OCI-LY1 (cell line): Measurements from ENCODE around the gene PRKAR2B.

Source experiments
- EZH2 ChIP-seq: fragments of 200-600 bp; sonication (generic), shearing (Covaris generic); IDR thresholded peaks from 2 replicates; pipeline ENCODE4 v1.8.0; 2017; ENCODE audit warnings: borderline replicate concordance, mixed run types, mild to moderate bottlenecking, antibody characterized with exemption, low read length, moderate library complexity, mixed read lengths
- TF ChIP-seq, protein P1 (sequence below): fragments of 200-600 bp; sonication (generic), shearing (Covaris generic); IDR thresholded peaks from 2 replicates; pipeline ENCODE4 v1.5.1; 2017; ENCODE audit warnings: mild to moderate bottlenecking, antibody characterized with exemption, low read length, moderate library complexity, mixed read lengths

DNA sequence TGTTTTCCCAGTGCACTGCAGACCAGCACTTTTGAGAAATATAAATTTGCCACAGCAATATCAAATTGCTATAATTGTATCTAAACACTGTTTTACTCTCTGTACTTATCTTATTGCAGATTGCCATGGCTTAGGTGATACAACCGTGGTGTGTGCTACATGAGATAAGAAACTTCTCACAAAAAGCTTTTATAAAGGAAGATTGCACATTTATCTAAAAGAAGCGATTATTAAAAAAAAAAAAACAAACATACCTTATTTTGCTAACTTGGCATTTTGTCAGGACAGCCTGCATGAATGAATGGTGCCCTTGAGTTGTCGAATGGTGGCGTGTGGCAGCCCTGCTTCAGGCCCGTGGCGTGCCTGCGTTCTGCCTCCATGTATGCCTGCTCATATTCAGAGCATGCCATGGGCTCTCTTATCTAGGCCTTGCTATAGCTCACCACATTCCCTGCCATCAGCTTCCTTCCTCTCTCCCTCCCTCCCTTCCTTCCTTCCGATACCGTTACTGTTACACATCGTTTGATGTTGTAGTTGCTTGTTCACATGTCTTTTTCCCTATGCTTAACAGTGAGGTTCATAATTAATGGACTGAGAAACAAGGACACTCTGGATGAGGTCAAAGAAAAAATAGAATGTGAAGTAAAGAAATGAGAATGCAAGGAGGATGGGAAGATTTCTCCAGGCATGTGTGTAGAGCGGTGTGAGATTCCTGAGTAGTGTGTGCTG is 34.9 kb downstream of the PRKAR2B start:
- no peak for TF ChIP-seq EZH2
- TF ChIP-seq, protein P1, sequence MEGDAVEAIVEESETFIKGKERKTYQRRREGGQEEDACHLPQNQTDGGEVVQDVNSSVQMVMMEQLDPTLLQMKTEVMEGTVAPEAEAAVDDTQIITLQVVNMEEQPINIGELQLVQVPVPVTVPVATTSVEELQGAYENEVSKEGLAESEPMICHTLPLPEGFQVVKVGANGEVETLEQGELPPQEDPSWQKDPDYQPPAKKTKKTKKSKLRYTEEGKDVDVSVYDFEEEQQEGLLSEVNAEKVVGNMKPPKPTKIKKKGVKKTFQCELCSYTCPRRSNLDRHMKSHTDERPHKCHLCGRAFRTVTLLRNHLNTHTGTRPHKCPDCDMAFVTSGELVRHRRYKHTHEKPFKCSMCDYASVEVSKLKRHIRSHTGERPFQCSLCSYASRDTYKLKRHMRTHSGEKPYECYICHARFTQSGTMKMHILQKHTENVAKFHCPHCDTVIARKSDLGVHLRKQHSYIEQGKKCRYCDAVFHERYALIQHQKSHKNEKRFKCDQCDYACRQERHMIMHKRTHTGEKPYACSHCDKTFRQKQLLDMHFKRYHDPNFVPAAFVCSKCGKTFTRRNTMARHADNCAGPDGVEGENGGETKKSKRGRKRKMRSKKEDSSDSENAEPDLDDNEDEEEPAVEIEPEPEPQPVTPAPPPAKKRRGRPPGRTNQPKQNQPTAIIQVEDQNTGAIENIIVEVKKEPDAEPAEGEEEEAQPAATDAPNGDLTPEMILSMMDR: no peak
